Dedifferentiated amniotic fluid mesenchymal stem cell (primary cell): ENCODE data around the gene DOCK10.

Experiments
- DNase-seq: peaks from one replicate; pipeline ENCODE4 v3.0.0-alpha.2; 2016; ENCODE audit errors: extremely low spot score

The DOCK10 gene

GRCh38 chr2:224837066-224837465 lies 205.2 kb downstream of the DOCK10 start:
- no peak for DNase-seq

GRCh38 chr2:224836263-224836662 lies 206.0 kb downstream of the DOCK10 start:
- DNase-seq = peak; percentile 68

GRCh38 chr2:224835405-224835804 lies 206.9 kb downstream of the DOCK10 start:
- no peak for DNase-seq

GRCh38 chr2:224833986-224834385 lies 208.3 kb downstream of the DOCK10 start:
- no peak for DNase-seq

- DNase-seq = no peak
These were observed 210.1 kb downstream of the DOCK10 start for GRCh38 chr2:224832207-224832606.

- no peak for DNase-seq
These were observed 210.7 kb downstream of the DOCK10 start for GRCh38 chr2:224831530-224831929.

GRCh38 chr2:224820283-224820991 lies 221.8 kb downstream of the DOCK10 start:
- DNase-seq = no peak

- DNase-seq = no peak
These were observed 223.2 kb downstream of the DOCK10 start for GRCh38 chr2:224819075-224819474.

- DNase-seq = no peak
These were observed 224.6 kb downstream of the DOCK10 start for GRCh38 chr2:224817676-224818075.

- DNase-seq = peak; percentile 86
These were observed 225.5 kb downstream of the DOCK10 start for GRCh38 chr2:224816816-224817215.

- DNase-seq = no peak
These were observed 228.7 kb downstream of the DOCK10 start for GRCh38 chr2:224813578-224813977.

- DNase-seq = no peak
These were observed 234.9 kb downstream of the DOCK10 start for GRCh38 chr2:224807153-224807964.

GRCh38 chr2:224803930-224804329 lies 238.3 kb downstream of the DOCK10 start:
- no peak for DNase-seq

- DNase-seq = no peak
These were observed 239.9 kb downstream of the DOCK10 start for GRCh38 chr2:224802407-224802806.

GRCh38 chr2:224801360-224801759 lies 240.9 kb downstream of the DOCK10 start:
- no peak for DNase-seq

GRCh38 chr2:224799691-224800090 lies 242.6 kb downstream of the DOCK10 start:
- no peak for DNase-seq

- no peak for DNase-seq
These were observed 244.1 kb downstream of the DOCK10 start for GRCh38 chr2:224798180-224798579.

- no peak for DNase-seq
These were observed 245.5 kb downstream of the DOCK10 start for GRCh38 chr2:224796695-224797305.

GRCh38 chr2:224793946-224794345 lies 248.3 kb downstream of the DOCK10 start:
- DNase-seq = peak; percentile 81

- DNase-seq = no peak
These were observed 255.4 kb downstream of the DOCK10 start for GRCh38 chr2:224786848-224787247.

- DNase-seq = peak; percentile 17
These were observed 260.9 kb downstream of the DOCK10 start for GRCh38 chr2:224781400-224781799.

GRCh38 chr2:224780823-224781222 lies 261.4 kb downstream of the DOCK10 start:
- DNase-seq = no peak

- DNase-seq = no peak
These were observed 262.2 kb downstream of the DOCK10 start for GRCh38 chr2:224780106-224780505.
